Measurements from ENCODE around the gene ITPRID1. TPM values are rescaled to one million over a fixed set of nuclear protein-coding genes. Genes with fewer than 3 reads are reported as not detected.

The ITPRID1 gene
- total RNA-seq (not detected in 2 replicates), polyA plus RNA-seq (not detected in 2 replicates), polyA minus RNA-seq (0.21 TPM in 1 of 2 replicates, not detected in the other)
- total RNA-seq (2013): 0.05 TPM

GRCh38 chr7:31513790-31514189, at the start of gene ITPRID1:
ITPRID1 (plus strand) TSS chr7:31514090; CDS start chr7:31553025, 38,935 bp downstream.
- 64% methylated on average over 2 of the region's 4 CpGs for WGBS (ENCODE audit: insufficient coverage)
- H3K27ac ChIP-seq (ENCODE audit: low read length in 2 of 2): no peak within 1 kb of the TSS
- TF ChIP-seq EZH2 (IDR thresholded peaks at IDR 0.05; ENCODE audit: borderline replicate concordance, insufficient read depth, low read depth, low read length, poor library complexity, severe bottlenecking) (no peak), CTCF (IDR thresholded peaks at IDR 0.05) (no peak)
- peaks cover 0 to 6% (median 0%) of the 10 kb centered on the region in 3 donors for H3K9me3 ChIP-seq (ENCODE audit: control extremely low read depth in 1 of 3, control insufficient read depth in 2 of 3, insufficient read depth in 1 of 3, low read length in 2 of 3)
- no peaks in the 10 kb centered on the region for H3K36me3 ChIP-seq (replicated peaks in 1 of 2; ENCODE audit: control extremely low read depth in 1 of 2, control insufficient read depth in 1 of 2, extremely low read depth in 1 of 2, insufficient read depth in 2 of 2, low read length in 1 of 2)
- DNase-seq: no peak
- H3K79me2 ChIP-seq (ENCODE audit: control insufficient read depth, insufficient read depth, low read length): no peaks in the 10 kb centered on the region
- H3K4me3 Mint-ChIP-seq: no peak within 1 kb of the TSS
- peaks cover 6% of the 10 kb centered on the region for H3K9me3 Mint-ChIP-seq (ENCODE audit: insufficient read depth)
- ATAC-seq (ENCODE audit: low read depth): no peak
- no peaks in the 10 kb centered on the region for H3K27me3 Mint-ChIP-seq
- no peaks in the 10 kb centered on the region for H3K27me3 ChIP-seq (replicated peaks in 1 of 4; ENCODE audit: control extremely low read depth in 1 of 4, control insufficient read depth in 3 of 4, insufficient read depth in 4 of 4, low read length in 3 of 4)
- H2AFZ ChIP-seq (ENCODE audit: insufficient read depth, low read depth, low read length, poor library complexity, severe bottlenecking): no peak within 1 kb of the TSS
- no peaks in the 10 kb centered on the region for H3K4me1 Mint-ChIP-seq
- no peak within 1 kb of the TSS for H3K4me2 ChIP-seq (replicated peaks; ENCODE audit: low read depth, low read length, poor library complexity, severe bottlenecking)
- no peak within 1 kb of the TSS for H3K4me3 ChIP-seq (ENCODE audit: control extremely low read depth in 1 of 5, extremely low read depth in 1 of 5, insufficient read depth in 1 of 5, low read depth in 2 of 5, low read length in 4 of 5)
- no peaks in the 10 kb centered on the region for H3K4me1 ChIP-seq (ENCODE audit: control insufficient read depth in 2 of 2, insufficient read depth in 2 of 2, low read length in 2 of 2)
- intact Hi-C loops (cut with micrococcal nuclease): no loop called here
- no peak within 1 kb of the TSS for H3K9ac ChIP-seq (ENCODE audit: low read length)
- H3K27ac Mint-ChIP-seq: no peak within 1 kb of the TSS
- ChIA-PET CTCF (no interaction called here), POLR2A (no interaction called here)
- no peaks in the 10 kb centered on the region for H4K20me1 ChIP-seq (ENCODE audit: control insufficient read depth, insufficient read depth, low read length, poor library complexity, severe bottlenecking)

GRCh38 chr7:31464601-31465000, 49.3 kb upstream of the ITPRID1 start:
- Mint-ChIP-seq H3K4me1 (no peaks in the 10 kb centered on the region), H3K9me3 (ENCODE audit: insufficient read depth) (no peaks in the 10 kb centered on the region), H3K27me3 (peaks cover 11% of the 10 kb centered on the region), H3K27ac (no peak overlapping the region), H3K4me3 (no peak overlapping the region)
- intact Hi-C loops (cut with micrococcal nuclease): no loop called here
- ChIA-PET POLR2A (no interaction called here), CTCF (interaction anchor here (2.0 kb wide), 1 partner anchor 21 kb away, joined by 4 read pairs; no protein-coding TSS in a partner anchor)
- no peak overlapping the region for H3K27ac ChIP-seq (ENCODE audit: low read length in 2 of 2)
- H3K4me1 ChIP-seq (ENCODE audit: control insufficient read depth in 2 of 2, insufficient read depth in 2 of 2, low read length in 2 of 2): no peaks in the 10 kb centered on the region
- ATAC-seq (ENCODE audit: low read depth): no peak
- WGBS (ENCODE audit: insufficient coverage): 57% methylated on average over 1 of the region's 1 CpG
- no peaks in the 10 kb centered on the region for H3K27me3 ChIP-seq (replicated peaks in 1 of 4; ENCODE audit: control extremely low read depth in 1 of 4, control insufficient read depth in 3 of 4, insufficient read depth in 4 of 4, low read length in 3 of 4)
- no peaks in the 10 kb centered on the region for H4K20me1 ChIP-seq (ENCODE audit: control insufficient read depth, insufficient read depth, low read length, poor library complexity, severe bottlenecking)
- no peak for TF ChIP-seq EZH2 (IDR thresholded peaks at IDR 0.05; ENCODE audit: borderline replicate concordance, insufficient read depth, low read depth, low read length, poor library complexity, severe bottlenecking)
- H3K9me3 ChIP-seq (ENCODE audit: control extremely low read depth in 1 of 3, control insufficient read depth in 2 of 3, insufficient read depth in 1 of 3, low read length in 2 of 3): no peaks in the 10 kb centered on the region
- no peak overlapping the region for H3K4me3 ChIP-seq (ENCODE audit: control extremely low read depth in 1 of 5, extremely low read depth in 1 of 5, insufficient read depth in 1 of 5, low read depth in 2 of 5, low read length in 4 of 5)
- no peaks in the 10 kb centered on the region for H3K79me2 ChIP-seq (ENCODE audit: control insufficient read depth, insufficient read depth, low read length)
- no peak for DNase-seq
- H3K4me2 ChIP-seq (replicated peaks; ENCODE audit: low read depth, low read length, poor library complexity, severe bottlenecking): no peak overlapping the region
- H2AFZ ChIP-seq (ENCODE audit: insufficient read depth, low read depth, low read length, poor library complexity, severe bottlenecking): no peak overlapping the region
- H3K36me3 ChIP-seq (replicated peaks in 1 of 2; ENCODE audit: control extremely low read depth in 1 of 2, control insufficient read depth in 1 of 2, extremely low read depth in 1 of 2, insufficient read depth in 2 of 2, low read length in 1 of 2): no peaks in the 10 kb centered on the region
- H3K9ac ChIP-seq (ENCODE audit: low read length): no peak overlapping the region

Measured in B cell (primary cell).